GM12892 (cell line): ENCODE data around the gene GBF1.
"Not testable (repeated sequence)": the region's sequence is repeated elsewhere in the genome, so short reads cannot be mapped to it uniquely, and the experiment has no call there.

Experiments
- DNase-seq: peaks from one replicate; pipeline ENCODE4 v3.0.0; 2011; ENCODE audit not compliant: insufficient read length
- FAIRE-seq: peaks from 2 replicates; lab custom pipeline; 2011; peaks lifted over from hg19 to GRCh38; lab: Jason Lieb, UNC
- POLR2A ChIP-seq: IDR thresholded peaks from 2 replicates; pipeline ENCODE4 v1.6.1; 2011; ENCODE audit warnings: low read depth, low read length, control low read depth
- POLR2AphosphoS5 ChIP-seq: IDR thresholded peaks from 2 replicates; pipeline ENCODE4 v1.6.1; 2011; ENCODE audit warnings: low read depth, low read length, control low read depth
- TAF1 ChIP-seq: IDR thresholded peaks from 2 replicates; pipeline ENCODE4 v1.6.1; 2011; ENCODE audit warnings: low read depth, mild to moderate bottlenecking, control low read depth, low read length, borderline replicate concordance

GBF1 gene

GRCh38 chr10:102236006-102236405, 9.3 kb upstream of the GBF1 start:
- FAIRE-seq (no peak), DNase-seq (no peak)
- TF ChIP-seq POLR2AphosphoS5, result no peak
- no peak for TF ChIP-seq POLR2A
- no peak for TF ChIP-seq TAF1

- FAIRE-seq (no peak), DNase-seq (no peak)
- no peak for TF ChIP-seq POLR2A
- no peak for TF ChIP-seq POLR2AphosphoS5
- no peak for TF ChIP-seq TAF1
These were observed 7.5 kb upstream of the GBF1 start for GRCh38 chr10:102237711-102238252.

- TF ChIP-seq TAF1, result no peak
- FAIRE-seq (no peak), DNase-seq (no peak)
These were observed 4.8 kb upstream of the GBF1 start for GRCh38 chr10:102240467-102241031.

GRCh38 chr10:102241032-102241443, 4.3 kb upstream of the GBF1 start:
- FAIRE-seq (no peak), DNase-seq (no peak)
- TF ChIP-seq TAF1, result no peak
- TF ChIP-seq POLR2AphosphoS5, result no peak
- TF ChIP-seq POLR2A, result no peak

GRCh38 chr10:102241444-102242117, 3.8 kb upstream of the GBF1 start, which contains the start of gene PITX3:
TSS of gene PITX3 (minus strand) at chr10:102241512. CDS start at chr10:102232080, 9,432 bp downstream.
- DNase-seq (peak; percentile 99), FAIRE-seq (peak; percentile 96)
- TF ChIP-seq TAF1 (no peak), POLR2A (no peak), POLR2AphosphoS5 (no peak)

- DNase-seq (no peak), FAIRE-seq (no peak)
- no peak for TF ChIP-seq POLR2AphosphoS5
- TF ChIP-seq TAF1, result no peak
- no peak for TF ChIP-seq POLR2A
These were observed 3.2 kb upstream of the GBF1 start for GRCh38 chr10:102242118-102242485.

- FAIRE-seq, result no peak
- no peak for DNase-seq
- TF ChIP-seq TAF1 (no peak), POLR2AphosphoS5 (no peak), POLR2A (no peak)
These were observed 2.0 kb upstream of the GBF1 start for GRCh38 chr10:102243309-102243708.

- TF ChIP-seq POLR2AphosphoS5 (no peak), POLR2A (no peak), TAF1 (no peak)
- FAIRE-seq, result no peak
- DNase-seq, result no peak
These were observed 560 bp downstream of the GBF1 start for GRCh38 chr10:102245932-102246251.

GRCh38 chr10:102246261-102246660, 929 bp downstream of the GBF1 start:
- FAIRE-seq (peak; percentile 30), DNase-seq (no peak)
- TF ChIP-seq POLR2AphosphoS5 (no peak), TAF1 (no peak), POLR2A (no peak)

GRCh38 chr10:102247734-102248133, 2.4 kb downstream of the GBF1 start:
- no peak for DNase-seq

GRCh38 chr10:102252508-102252907, 7.2 kb downstream of the GBF1 start:
- not testable (repeated sequence) for FAIRE-seq

More at GRCh38 chr10:102247734-102248133, 2.4 kb downstream of the GBF1 start:
- no peak for FAIRE-seq
- no peak for TF ChIP-seq POLR2A
- no peak for TF ChIP-seq TAF1
- no peak for TF ChIP-seq POLR2AphosphoS5

GRCh38 chr10:102254426-102254825, 9.1 kb downstream of the GBF1 start:
- no peak for TF ChIP-seq TAF1
- no peak for TF ChIP-seq POLR2A
- no peak for TF ChIP-seq POLR2AphosphoS5
- DNase-seq (no peak), FAIRE-seq (no peak)

More at GRCh38 chr10:102252508-102252907, 7.2 kb downstream of the GBF1 start:
- not testable (repeated sequence) for DNase-seq

GRCh38 chr10:102255404-102255803, 10.1 kb downstream of the GBF1 start:
- DNase-seq (no peak), FAIRE-seq (no peak)
- no peak for TF ChIP-seq POLR2A
- no peak for TF ChIP-seq TAF1
- TF ChIP-seq POLR2AphosphoS5, result no peak
